NCI-H524 treated with DMSO at 0.1 percent for 48 hours (cell line): Measurements from ENCODE around the gene MDK.
"Not testable (repeated sequence)": the region's sequence is repeated elsewhere in the genome, so short reads cannot be mapped to it uniquely, and the experiment has no call there.

ENCODE experiments used
- DNase-seq: peaks from one replicate; lab custom pipeline; 2025; lab: John Stamatoyannopoulos, UW

The MDK gene

GRCh38 chr11:46367244-46367915 lies 14.1 kb upstream of the MDK start:
- DNase-seq: no peak

DNA sequence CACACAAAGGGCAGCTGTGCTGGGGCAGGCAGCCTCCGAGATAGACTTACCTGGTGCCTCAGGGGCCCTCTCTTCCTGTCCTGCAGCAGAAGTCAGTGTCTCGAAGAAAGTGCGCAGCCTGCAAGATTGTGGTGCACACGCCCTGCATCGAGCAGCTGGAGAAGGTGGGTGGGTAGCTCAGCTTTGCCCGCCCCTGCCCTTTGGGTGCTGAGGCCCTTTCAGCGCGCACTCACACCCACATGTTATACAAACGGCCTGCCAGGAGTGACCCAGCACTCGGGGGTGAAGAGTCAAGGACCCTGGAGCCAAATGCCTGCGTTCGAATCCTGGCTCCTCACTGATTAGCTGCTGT lies 13.6 kb upstream of the MDK start:
- DNase-seq: no peak

GRCh38 chr11:46369458-46370152 lies 11.9 kb upstream of the MDK start:
- DNase-seq: no peak

- DNase-seq: no peak
Measured at GRCh38 chr11:46370253-46370652, 11.2 kb upstream of the MDK start.

DNA sequence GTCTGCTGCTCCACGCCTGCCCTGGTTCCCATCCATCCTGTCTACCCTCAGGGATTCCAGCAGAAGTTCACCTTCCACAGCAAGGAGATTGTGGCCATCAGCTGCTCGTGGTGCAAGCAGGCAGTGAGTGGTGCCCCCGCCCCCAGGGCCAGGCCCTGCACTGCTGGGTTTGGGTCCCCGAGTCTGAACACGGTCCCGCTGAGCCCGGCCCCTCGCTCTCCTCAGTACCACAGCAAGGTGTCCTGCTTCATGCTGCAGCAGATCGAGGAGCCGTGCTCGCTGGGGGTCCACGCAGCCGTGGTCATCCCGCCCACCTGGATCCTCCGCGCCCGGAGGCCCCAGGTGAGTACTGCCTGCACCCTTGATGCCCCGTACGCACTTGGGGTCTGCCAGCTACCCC lies 10.2 kb upstream of the MDK start:
- not testable (repeated sequence) for DNase-seq

GRCh38 chr11:46372086-46372485 lies 9.4 kb upstream of the MDK start:
- no peak for DNase-seq

DNA sequence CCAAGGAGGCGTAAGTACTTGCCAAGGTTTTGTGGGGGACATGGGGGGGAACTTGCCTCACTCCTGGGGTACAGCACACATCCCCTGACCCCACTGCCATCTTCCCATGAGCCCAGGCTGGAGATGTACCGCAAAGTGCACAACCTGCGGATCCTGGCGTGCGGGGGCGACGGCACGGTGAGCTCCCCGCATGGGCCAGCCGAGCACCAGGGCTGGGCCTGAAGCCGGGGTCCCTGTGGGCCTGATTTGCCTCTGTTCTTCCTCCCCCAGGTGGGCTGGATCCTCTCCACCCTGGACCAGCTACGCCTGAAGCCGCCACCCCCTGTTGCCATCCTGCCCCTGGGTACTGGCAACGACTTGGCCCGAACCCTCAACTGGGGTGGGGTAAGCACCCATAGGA lies 9.0 kb upstream of the MDK start:
- not testable (repeated sequence) for DNase-seq

GRCh38 chr11:46373787-46374740 lies 7.4 kb upstream of the MDK start:
- DNase-seq: no peak

DNA sequence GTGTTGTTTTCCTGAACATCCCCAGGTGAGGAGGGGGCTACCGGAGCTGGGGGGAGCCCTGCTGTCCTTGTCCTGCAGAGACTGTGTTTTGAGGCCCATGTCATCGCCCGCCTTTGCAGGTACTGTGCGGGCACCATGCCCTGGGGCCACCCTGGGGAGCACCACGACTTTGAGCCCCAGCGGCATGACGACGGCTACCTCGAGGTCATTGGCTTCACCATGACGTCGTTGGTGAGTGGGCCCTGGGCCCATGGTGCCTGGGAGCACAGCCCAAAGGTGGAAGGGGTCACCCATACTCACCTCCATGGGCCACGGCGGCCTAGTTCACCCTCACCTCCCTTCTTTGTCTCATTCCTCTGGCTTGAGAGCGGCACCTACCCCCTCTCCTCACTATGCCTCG lies 6.7 kb upstream of the MDK start:
- no peak for DNase-seq

GRCh38 chr11:46375392-46376101 lies 5.9 kb upstream of the MDK start:
- DNase-seq: no peak

DNA sequence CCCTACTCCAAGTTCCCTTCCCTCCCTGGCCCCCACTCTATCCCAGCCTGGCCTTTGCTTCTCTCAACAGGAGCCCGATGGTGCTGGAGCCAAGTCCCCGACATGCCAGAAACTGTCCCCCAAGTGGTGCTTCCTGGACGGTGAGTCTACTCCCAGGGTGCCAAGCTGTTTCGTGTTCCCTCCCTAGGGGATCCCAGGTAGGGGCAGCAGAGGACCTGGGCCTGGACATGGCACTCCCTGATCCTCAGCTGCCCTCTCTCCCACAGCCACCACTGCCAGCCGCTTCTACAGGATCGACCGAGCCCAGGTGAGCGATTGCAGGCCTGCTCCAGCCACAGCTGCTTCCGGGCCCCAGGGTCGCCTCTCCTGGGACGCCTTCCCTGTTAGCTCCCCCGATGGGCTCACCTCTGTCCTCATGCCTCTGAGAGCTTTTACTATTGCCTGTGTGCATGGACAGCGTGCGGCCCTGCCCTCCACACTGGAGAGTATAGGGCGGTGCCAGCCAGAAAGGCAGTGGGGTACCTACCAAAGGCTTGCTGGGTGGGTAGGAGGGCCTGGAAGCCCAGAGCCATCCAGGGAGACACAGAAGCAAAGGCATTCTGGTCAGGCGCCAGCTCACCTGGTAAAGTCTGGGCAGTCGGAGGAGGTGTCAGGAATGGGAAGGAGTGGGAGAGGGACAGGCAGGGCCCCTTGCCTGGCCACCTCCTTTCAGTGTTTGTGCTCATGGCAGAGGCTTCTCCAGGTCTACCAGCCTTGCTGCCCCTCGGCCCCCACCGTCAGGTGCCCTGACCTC lies 5.0 kb upstream of the MDK start:
- no peak for DNase-seq

DNA sequence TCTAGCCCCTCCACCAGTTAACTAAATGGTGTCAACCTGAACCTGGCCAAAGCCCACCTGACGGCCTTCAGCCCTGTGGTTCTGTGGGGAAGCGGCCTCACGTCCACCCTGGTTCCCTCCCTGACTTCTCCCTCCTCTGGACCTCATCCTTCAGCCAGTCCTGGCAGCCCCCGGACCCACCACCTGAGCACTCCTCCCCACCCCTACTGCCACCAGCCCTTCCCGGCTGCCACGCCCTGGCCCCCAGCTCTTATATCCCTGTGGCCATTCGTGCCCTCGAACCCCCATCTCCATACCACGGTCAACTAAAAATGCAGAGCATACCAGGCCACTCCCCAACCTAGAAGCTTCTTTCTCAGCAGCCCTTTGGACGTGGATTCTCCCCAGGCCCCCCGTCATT lies 4.2 kb upstream of the MDK start:
- no peak for DNase-seq

DNA sequence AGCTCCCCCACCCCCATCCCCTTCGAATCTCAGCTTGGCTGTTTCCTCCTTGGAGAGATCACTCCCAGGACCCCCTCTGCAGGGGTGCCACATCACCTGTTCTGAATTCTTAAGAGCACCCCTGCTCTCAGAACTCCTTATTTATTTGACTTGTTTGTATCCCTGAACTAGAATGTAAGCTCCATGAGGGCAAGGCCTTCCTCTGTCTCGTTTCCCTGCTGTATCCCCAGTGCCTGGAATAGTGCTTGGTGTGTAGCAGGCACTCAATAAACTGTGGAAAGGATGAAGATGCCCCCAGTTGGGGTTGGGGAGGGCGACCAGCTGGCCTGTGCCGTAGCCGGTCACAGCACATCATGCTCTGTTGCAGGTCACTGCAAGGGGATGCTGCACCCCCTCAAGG lies 3.6 kb upstream of the MDK start:
- no peak for DNase-seq

- DNase-seq: no peak
Measured at GRCh38 chr11:46378296-46378695, 3.2 kb upstream of the MDK start.

DNA sequence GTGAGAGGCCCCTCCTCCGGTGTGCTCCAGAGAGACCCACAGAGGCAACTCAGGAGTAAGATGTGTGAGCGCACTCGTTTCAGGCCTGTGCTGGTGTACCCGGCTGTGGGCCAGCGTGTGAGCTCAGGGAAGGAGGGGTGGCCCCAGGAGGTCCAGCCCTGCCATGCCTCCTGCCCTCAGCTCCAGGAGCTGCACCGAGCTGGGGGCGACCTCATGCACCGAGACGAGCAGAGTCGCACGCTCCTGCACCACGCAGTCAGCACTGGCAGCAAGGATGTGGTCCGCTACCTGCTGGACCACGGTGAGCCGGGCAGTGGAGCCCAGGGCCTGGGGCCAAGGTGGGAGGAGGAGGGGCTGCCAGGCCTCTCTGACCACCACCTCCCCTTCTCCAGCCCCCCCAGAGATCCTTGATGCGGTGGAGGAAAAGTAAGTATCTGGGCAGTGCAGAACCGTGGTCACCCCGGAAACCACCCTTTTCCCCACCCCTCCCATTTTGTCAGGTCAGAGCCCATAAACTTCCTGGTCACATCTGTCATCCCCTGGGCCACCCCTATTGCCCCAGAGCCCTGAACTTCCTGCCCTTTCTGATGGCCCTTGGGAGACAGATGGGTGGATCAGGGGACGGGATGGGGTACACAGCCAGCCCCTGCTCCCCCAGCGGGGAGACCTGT lies 2.5 kb upstream of the MDK start:
- DNase-seq: no peak

DNA sequence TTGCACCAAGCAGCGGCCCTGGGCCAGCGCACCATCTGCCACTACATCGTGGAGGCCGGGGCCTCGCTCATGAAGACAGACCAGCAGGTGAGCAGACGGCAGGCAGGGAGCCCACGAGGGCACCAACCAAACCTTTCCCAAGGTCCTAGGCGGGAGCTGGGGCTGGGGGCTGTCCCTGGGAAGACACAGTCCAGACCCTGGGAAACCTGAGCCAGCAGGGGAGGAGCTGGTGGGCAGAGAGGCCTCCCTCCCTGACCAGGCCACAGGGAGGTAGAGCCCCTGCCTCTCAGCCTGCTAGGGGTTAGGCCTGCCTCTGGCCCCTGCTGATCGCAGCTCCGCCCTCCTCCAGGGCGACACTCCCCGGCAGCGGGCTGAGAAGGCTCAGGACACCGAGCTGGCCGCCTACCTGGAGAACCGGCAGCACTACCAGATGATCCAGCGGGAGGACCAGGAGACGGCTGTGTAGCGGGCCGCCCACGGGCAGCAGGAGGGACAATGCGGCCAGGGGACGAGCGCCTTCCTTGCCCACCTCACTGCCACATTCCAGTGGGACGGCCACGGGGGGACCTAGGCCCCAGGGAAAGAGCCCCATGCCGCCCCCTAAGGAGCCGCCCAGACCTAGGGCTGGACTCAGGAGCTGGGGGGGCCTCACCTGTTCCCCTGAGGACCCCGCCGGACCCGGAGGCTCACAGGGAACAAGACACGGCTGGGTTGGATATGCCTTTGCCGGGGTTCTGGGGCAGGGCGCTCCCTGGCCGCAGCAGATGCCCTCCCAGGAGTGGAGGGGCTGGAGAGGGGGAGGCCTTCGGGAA lies 1.8 kb upstream of the MDK start:
- DNase-seq: not testable (repeated sequence)

DNA sequence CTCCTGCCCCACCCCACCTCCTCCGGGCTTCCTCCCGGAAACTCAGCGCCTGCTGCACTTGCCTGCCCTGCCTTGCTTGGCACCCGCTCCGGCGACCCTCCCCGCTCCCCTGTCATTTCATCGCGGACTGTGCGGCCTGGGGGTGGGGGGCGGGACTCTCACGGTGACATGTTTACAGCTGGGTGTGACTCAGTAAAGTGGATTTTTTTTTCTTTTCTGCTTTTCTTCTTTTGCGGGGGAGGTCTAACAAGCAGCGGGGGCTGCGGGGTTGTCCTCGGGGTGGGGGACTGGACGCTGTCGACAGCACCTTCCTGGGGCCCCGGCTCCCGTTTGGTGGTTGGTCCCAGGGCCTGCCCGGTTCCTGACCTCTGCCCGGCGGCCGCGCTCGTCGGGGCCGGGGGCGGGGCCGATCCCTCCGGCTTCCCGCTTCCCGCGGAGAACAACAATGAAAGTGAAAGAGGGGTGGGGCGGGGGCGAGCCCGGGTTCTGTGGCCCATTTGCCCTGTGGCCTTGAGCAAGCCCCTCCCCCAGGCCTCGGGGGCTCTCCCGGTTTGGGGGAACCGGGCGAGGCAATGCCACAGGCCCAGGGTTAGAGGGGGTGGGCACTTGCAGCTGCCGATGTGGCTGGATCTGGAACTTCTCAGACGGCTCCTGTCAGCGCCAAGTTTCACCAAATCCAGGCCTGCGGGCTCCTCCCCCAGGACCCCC lies 975 bp upstream of the MDK start:
- DNase-seq: no peak

DNA sequence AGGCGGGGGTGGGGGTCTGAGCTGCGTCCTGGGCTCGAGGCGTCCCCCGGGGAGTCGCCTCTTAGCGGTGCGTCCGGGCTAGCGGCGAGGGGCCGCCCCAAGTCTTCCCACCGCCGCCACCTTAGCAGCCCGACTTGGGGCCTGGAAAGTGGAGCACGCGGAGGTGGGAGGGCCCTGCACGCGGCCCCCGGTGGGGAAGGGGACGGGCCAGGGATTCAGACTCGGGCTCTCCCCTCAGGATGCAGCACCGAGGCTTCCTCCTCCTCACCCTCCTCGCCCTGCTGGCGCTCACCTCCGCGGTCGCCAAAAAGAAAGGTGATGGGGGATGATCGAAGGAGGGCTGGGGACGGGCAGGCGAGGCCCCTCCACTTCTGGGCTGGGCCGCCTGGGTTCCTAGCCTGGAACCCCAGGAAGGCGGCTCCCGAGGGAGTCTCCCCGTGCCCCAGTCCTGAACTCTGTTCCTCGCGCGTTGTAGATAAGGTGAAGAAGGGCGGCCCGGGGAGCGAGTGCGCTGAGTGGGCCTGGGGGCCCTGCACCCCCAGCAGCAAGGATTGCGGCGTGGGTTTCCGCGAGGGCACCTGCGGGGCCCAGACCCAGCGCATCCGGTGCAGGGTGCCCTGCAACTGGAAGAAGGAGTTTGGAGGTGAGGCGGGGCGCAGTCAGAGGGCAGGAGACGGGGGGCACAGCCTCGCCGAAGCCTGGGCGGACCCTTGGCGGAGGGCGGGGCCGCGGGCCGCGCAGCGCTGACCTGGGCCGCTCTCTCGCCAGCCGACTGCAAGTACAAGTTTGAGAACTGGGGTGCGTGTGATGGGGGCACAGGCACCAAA lies 563 bp downstream of the MDK start:
- DNase-seq: no peak
